ENCODE data around the gene BEST4. TPM values are rescaled to one million over a fixed set of nuclear protein-coding genes. Genes with fewer than 3 reads are reported as not detected.
A peak's percentile ranks its signal among the peaks of the same experiment; 100 is the strongest.
"Not testable (repeated sequence)": the region's sequence is repeated elsewhere in the genome, so short reads cannot be mapped to it uniquely, and the experiment has no call there.

Gene BEST4
- total and polyA plus RNA-seq, 2 experiments from 2014 or later: 0.31 to 0.32 TPM

DNA sequence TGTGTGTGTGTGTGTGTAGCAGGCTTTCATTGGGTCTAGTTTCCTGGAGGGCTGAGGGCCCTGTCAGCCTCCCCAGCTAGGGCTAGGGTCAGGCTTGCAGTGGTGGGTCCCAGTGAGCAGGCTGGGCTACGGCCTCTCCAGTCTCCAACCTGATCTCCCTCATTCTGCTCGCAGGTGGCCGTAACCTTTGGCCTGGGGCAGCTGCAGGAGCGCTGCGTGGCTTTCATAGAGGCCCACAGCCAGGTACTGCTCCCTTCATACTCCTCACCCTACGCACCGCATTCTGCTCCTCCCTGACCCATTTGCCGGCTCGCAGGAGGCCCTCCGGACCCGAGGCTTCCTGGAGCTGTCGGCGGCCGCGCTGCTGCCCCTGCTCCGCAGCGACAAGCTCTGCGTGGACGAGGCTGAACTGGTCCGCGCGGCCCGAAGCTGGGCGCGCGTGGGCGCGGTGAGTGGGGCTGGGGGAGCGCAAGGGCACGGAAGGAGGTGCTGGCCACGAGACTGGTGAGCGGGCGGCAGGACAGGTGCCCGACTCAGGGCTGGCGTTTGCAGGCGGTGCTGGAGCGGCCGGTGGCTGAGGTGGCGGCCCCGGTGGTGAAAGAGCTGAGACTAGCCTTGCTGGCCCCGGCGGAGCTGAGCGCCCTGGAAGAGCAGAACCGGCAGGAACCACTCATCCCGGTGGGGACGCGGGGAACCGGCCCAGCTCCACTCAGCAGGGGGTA lies 25.0 kb upstream of the BEST4 start:
- Histone ChIP-seq H3K79me2 (ENCODE audit: insufficient read depth) (peaks cover 27% of the 10 kb centered on the region), H3K4me1 (ENCODE audit: insufficient read depth) (peaks cover 62% of the 10 kb centered on the region), H4K20me1 (ENCODE audit: insufficient read depth) (no peaks in the 10 kb centered on the region), H3K9me2 (ENCODE audit: insufficient read depth) (no peaks in the 10 kb centered on the region), H2AFZ (no peak overlapping the region), H3K4me2 (ENCODE audit: unreplicated experiment) (peak overlapping the region; percentile 38), H3F3A (ENCODE audit: insufficient read depth) (peaks cover 70% of the 10 kb centered on the region), H3K36me3 (ENCODE audit: low read depth) (peaks cover 6% of the 10 kb centered on the region; the same call in 1 of the 2 replicates), H3K27ac (peak overlapping the region; percentile 57; the same call in 1 of the 2 replicates), H3K9ac (no peak overlapping the region), H3K9me3 (ENCODE audit: low read depth) (no peaks in the 10 kb centered on the region), H3K4me3 (no peak overlapping the region), H3K27me3 (replicated peaks; ENCODE audit: insufficient read depth) (no peaks in the 10 kb centered on the region)
- in situ Hi-C loops (cut with MboI): no loop called here
- no peak for TF ChIP-seq EZH2 (IDR thresholded peaks at IDR 0.05; ENCODE audit: insufficient read depth, poor library complexity, severe bottlenecking)
- TF ChIP-seq EZH2phosphoT487 (IDR thresholded peaks at IDR 0.05; ENCODE audit: insufficient read depth, low read depth): no peak
- 83 to 86% methylated on average over 40 to 48 of the region's 48 CpGs for WGBS, 2 experiments (ENCODE audit: low coverage in 1 of 2, low lambda C conversion rate in 2 of 2, missing lambda C conversion rate in 2 of 2)
- DNase-seq: no peak

DNA sequence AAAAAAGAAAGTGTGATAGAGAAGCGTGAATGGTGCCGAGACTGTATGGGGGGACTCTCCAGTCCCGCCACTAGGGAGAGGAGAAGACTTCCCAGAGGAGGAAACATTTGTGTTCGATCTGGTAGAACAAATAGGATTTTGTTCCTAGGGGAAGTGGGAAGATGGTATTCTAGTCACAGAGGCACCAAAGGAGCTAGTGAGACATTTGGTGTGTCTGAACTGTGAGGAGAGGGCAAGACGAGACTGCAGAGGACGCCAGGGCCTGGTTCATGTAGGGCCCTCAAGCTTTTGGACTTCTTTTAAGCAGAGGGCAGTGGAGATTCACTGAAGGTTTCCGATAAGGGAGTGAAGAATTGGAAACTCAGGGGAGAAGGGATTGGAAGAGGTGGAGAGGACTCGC lies 23.3 kb upstream of the BEST4 start:
- H3F3A ChIP-seq (ENCODE audit: insufficient read depth): peaks cover 68% of the 10 kb centered on the region
- H3K4me1 ChIP-seq (ENCODE audit: insufficient read depth): peaks cover 73% of the 10 kb centered on the region
- no peak for DNase-seq
- in situ Hi-C loops (cut with MboI): no loop called here
- H3K27ac ChIP-seq: peak overlapping the region; percentile 100
- no peaks in the 10 kb centered on the region for H3K27me3 ChIP-seq (replicated peaks; ENCODE audit: insufficient read depth)
- H3K79me2 ChIP-seq (ENCODE audit: insufficient read depth): peaks cover 27% of the 10 kb centered on the region
- H4K20me1 ChIP-seq (ENCODE audit: insufficient read depth): no peaks in the 10 kb centered on the region
- peak overlapping the region; percentile 92 for H3K4me2 ChIP-seq (ENCODE audit: unreplicated experiment)
- H3K9me3 ChIP-seq (ENCODE audit: low read depth): no peaks in the 10 kb centered on the region
- H2AFZ ChIP-seq: no peak overlapping the region
- no peak for TF ChIP-seq EZH2 (IDR thresholded peaks at IDR 0.05; ENCODE audit: insufficient read depth, poor library complexity, severe bottlenecking)
- TF ChIP-seq EZH2phosphoT487 (IDR thresholded peaks at IDR 0.05; ENCODE audit: insufficient read depth, low read depth): no peak
- peaks cover 6% of the 10 kb centered on the region; the same call in 1 of the 2 replicates for H3K36me3 ChIP-seq (ENCODE audit: low read depth)
- H3K9me2 ChIP-seq (ENCODE audit: insufficient read depth): no peaks in the 10 kb centered on the region
- H3K4me3 ChIP-seq: 0 out of 2 replicates have a peak overlapping the region, but pooled peaks have one; percentile 13
- WGBS, 2 experiments (ENCODE audit: low coverage in 1 of 2, low lambda C conversion rate in 2 of 2, missing lambda C conversion rate in 2 of 2): 43% methylated on average over 8 of the region's 8 CpGs
- H3K9ac ChIP-seq: peak overlapping the region; percentile 97

GRCh38 chr1:44810762-44811105 lies 22.8 kb upstream of the BEST4 start:
- in situ Hi-C loops (cut with MboI); H2AFZ ChIP-seq; H3K9me3 ChIP-seq (ENCODE audit: low read depth); H3K27me3 ChIP-seq (replicated peaks; ENCODE audit: insufficient read depth); H3K36me3 ChIP-seq (ENCODE audit: low read depth); H4K20me1 ChIP-seq (ENCODE audit: insufficient read depth); H3K9me2 ChIP-seq (ENCODE audit: insufficient read depth); DNase-seq: not testable (repeated sequence)
- Histone ChIP-seq H3K79me2 (ENCODE audit: insufficient read depth) (peaks cover 28% of the 10 kb centered on the region), H3K4me1 (ENCODE audit: insufficient read depth) (peaks cover 73% of the 10 kb centered on the region), H3K27ac (peak overlapping the region; percentile 100), H3F3A (ENCODE audit: insufficient read depth) (peaks cover 68% of the 10 kb centered on the region), H3K4me2 (ENCODE audit: unreplicated experiment) (peak overlapping the region; percentile 92), H3K9ac (peak overlapping the region; percentile 97), H3K4me3 (0 out of 2 replicates have a peak overlapping the region, but pooled peaks have one; percentile 13)
- WGBS, 2 experiments (ENCODE audit: low coverage in 1 of 2, low lambda C conversion rate in 2 of 2, missing lambda C conversion rate in 2 of 2): 82 to 86% methylated on average over 4 of the region's 4 CpGs

DNA sequence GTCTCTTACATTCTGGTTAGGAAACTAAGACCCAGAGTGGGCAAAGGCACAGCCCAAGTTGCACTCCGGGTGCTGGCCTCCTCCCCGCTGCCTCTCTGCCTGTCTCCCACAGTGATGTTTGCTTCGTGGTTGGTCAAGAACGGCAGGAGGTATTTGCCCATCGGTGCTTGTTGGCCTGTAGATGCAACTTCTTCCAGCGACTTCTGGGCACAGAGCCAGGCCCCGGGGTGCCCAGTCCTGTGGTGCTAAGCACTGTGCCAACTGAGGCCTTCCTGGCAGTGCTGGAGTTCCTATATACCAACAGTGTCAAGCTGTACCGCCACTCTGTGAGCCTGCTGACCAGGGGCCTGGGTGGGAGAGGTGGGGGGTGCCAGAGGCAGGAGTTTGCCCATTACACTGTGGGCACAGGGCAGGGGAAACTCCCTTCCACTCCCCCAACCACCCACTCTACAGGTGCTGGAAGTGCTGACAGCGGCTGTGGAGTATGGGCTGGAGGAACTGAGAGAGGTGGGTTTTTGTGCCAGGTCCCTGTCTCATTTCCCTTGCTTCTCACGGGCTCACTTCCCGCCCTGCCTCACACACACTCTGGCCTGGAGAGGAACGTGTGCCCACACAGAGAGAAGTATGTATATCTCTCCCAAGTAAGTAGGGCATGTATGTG lies 22.3 kb upstream of the BEST4 start:
- Histone ChIP-seq H3K9me2 (ENCODE audit: insufficient read depth) (no peaks in the 10 kb centered on the region), H3K79me2 (ENCODE audit: insufficient read depth) (peaks cover 33% of the 10 kb centered on the region), H3K9me3 (ENCODE audit: low read depth) (no peaks in the 10 kb centered on the region), H3K27me3 (replicated peaks; ENCODE audit: insufficient read depth) (no peaks in the 10 kb centered on the region), H3K4me3 (peak overlapping the region; percentile 72), H3K36me3 (ENCODE audit: low read depth) (no peaks in the 10 kb centered on the region; the same call in 1 of the 2 replicates), H3F3A (ENCODE audit: insufficient read depth) (peaks cover 69% of the 10 kb centered on the region), H3K4me1 (ENCODE audit: insufficient read depth) (peaks cover 68% of the 10 kb centered on the region), H4K20me1 (ENCODE audit: insufficient read depth) (no peaks in the 10 kb centered on the region), H2AFZ (no peak overlapping the region), H3K27ac (peak overlapping the region; percentile 100), H3K9ac (peak overlapping the region; percentile 97), H3K4me2 (ENCODE audit: unreplicated experiment) (peak overlapping the region; percentile 92)
- in situ Hi-C loops (cut with MboI): no loop called here
- 36 to 37% methylated on average over 12 of the region's 12 CpGs for WGBS, 2 experiments (ENCODE audit: low coverage in 1 of 2, low lambda C conversion rate in 2 of 2, missing lambda C conversion rate in 2 of 2)
- DNase-seq: no peak
- TF ChIP-seq EZH2 (IDR thresholded peaks at IDR 0.05; ENCODE audit: insufficient read depth, poor library complexity, severe bottlenecking): no peak
- TF ChIP-seq EZH2phosphoT487 (IDR thresholded peaks at IDR 0.05; ENCODE audit: insufficient read depth, low read depth): no peak
